CMK (cell line): ENCODE measurements around the gene ZNF567.
"Not testable (repeated sequence)": the region's sequence is repeated elsewhere in the genome, so short reads cannot be mapped to it uniquely, and the experiment has no call there.

Experiments
- DNase-seq: peaks from one replicate; pipeline ENCODE4 v3.0.0-alpha.2; 2010; ENCODE audit warnings: low read depth

ZNF567 gene

GRCh38 chr19:36687214-36688056, at the start of gene ZNF567:
Gene ZNF567 (plus strand): TSS chr19:36687612. CDS start chr19:36694868, 7,256 bp downstream.
- DNase-seq: peak; percentile 94

DNA sequence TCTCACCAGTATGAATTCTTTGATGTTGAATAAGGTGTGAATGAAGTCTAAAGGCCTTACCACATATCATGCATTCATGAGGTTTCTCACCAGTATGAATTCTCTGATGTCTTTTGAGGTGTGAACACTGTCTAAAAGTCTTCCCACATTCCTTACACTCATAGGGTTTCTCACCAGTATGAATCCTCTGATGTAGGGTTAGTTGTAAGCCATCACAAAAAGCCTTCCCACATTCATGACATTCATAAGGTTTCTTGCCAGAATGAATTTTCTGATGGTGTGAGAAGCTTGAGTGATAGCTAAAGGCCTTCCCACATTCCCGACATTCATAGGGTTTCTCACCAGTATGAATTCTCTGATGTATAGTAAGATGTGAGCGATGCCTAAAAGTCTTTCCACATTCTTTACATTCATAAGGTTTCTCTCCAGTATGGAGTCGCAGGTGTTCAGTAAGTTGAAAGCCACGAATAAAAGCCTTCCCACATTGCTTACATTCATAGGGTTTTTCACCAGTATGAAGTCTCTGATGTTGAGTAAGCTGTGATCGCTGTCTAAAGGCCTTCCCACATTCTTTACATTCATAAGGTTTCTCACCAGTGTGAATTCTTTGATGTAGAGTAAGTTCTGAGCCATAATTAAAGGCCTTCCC, 48.4 kb upstream of the ZNF567 start:
- DNase-seq: no peak

- DNase-seq: no peak
Measured at GRCh38 chr19:36646746-36647145, 40.7 kb upstream of the ZNF567 start.

GRCh38 chr19:36652958-36653357, 34.5 kb upstream of the ZNF567 start:
- DNase-seq: no peak

DNA sequence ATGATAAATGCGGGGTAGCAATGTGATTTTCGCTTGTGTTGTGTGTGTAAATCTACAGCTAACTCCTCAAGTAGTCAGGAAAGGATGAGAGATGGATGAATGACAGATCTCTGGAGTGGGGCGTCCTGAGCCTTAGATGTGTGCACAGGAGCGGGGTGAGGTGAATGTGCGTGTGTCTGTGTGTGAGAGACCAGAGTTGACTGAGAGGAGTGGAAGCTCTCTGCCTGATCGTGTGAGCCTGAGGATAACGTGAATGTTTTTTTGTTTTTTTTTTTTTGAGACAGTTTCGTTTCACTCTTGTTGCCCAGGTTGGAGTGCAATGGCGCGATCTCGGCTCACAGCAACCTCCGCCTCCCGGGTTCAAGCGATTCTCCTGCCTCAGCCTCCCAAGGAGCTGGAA, 21.6 kb upstream of the ZNF567 start:
- no peak for DNase-seq

GRCh38 chr19:36668646-36669045, 18.8 kb upstream of the ZNF567 start:
- no peak for DNase-seq

GRCh38 chr19:36672368-36672767, 15.0 kb upstream of the ZNF567 start:
- no peak for DNase-seq

- no peak for DNase-seq
Measured at GRCh38 chr19:36674201-36674600, 13.2 kb upstream of the ZNF567 start.

DNA sequence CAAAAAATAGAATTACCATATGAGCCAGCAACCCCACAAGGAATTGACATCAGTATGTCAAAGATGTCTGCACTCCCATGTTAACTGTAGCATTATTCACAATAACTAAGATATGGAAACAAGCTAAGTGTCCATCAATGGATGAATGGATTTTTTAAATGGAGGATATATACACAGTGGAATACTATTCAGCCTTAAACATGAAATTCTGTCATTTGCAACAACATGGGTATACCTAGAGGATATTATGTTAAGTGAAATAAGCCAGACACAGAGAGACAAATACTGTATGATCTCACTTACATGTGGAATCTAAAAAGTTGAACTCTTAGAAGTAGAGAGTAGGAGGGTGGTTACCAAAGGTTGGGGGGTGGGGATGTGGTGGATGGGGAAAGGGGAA, 8.0 kb upstream of the ZNF567 start:
- DNase-seq: no peak

GRCh38 chr19:36685835-36686234, 1.6 kb upstream of the ZNF567 start:
- DNase-seq: no peak

DNA sequence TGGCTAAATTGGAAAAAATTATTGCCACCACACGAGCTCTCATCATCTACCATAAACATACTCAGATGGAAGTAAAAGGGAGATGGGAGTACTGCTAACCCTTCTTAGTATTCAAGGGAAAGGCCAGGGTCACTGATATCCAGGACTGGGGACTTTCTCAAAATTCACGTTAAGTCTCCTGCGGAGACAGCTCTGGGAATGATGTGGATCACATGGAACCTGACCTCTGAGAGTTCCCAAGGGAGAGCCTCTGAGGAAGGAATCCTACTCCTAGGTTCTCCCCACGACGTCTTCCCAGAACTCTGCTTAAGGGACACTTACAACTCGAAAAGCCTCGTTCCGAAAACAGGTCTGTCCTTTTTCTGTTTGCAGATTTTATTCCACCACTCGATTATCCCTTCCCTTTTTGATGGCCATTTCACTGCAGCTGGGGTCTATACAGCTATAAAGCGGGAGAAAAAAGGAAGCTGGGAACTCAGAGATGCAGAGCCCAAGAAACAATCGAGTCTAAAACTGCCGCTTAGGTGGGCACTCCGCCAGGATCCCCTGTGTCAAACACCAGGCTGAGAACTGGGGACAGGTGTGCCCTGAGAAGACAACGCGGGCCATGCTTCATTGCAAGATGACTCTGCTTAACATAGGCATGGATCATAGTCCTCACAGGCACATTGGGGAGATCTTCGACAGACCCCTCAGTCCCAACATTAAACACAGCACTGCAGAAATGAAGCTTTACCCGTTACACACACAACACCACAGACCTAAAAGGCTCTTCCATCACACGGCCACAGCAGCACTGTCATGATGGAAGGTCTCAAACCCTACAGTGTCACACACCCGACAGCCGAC, 823 bp upstream of the ZNF567 start:
- DNase-seq: no peak

DNA sequence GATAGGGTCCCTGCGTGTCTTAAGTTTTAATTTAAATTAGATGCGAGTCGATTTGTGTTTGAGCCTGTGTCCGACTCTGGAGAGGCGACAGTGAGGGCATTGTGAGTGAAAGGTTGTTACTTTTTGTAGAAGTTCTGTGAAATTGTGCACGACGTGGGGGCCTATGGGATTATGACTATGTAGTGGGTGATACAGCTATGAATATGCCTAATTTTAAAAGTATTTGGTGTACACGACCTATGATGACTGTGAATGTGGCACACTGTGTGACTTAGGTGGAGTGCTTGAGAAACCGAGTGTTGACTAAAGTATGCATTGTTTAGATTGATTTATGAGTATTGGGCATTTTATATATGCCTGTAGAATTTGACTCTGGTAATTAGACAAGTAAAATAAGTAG, 646 bp downstream of the ZNF567 start:
- no peak for DNase-seq

GRCh38 chr19:36707134-36707533, 19.7 kb downstream of the ZNF567 start:
- DNase-seq: no peak

DNA sequence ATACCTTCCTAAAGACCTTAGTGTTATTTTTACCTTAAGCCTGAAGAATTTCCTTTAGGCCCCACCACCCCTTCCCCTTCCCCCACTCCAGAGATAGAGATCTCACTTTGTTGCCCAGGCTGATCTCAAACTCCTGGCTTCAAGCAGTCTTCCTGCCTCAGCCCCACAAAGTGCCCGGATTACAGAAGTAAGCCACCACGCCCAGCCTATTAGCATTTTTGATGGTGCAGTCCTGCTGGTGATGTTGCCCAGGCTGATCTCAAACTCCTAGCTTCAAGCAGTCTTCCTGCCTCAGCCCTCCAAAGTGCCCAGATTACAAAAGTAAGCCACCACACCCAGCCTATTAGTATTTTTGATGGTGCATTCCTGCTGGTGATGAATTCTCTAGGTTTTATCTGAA, 22.0 kb downstream of the ZNF567 start:
- no peak for DNase-seq

GRCh38 chr19:36719687-36720556, 32.5 kb downstream of the ZNF567 start:
- no peak for DNase-seq

GRCh38 chr19:36736166-36736565, 48.8 kb downstream of the ZNF567 start:
- DNase-seq: not testable (repeated sequence)

- no peak for DNase-seq
Measured at GRCh38 chr19:36745870-36746269, 58.5 kb downstream of the ZNF567 start.

- no peak for DNase-seq
Measured at GRCh38 chr19:36747750-36748149, 60.3 kb downstream of the ZNF567 start.

DNA sequence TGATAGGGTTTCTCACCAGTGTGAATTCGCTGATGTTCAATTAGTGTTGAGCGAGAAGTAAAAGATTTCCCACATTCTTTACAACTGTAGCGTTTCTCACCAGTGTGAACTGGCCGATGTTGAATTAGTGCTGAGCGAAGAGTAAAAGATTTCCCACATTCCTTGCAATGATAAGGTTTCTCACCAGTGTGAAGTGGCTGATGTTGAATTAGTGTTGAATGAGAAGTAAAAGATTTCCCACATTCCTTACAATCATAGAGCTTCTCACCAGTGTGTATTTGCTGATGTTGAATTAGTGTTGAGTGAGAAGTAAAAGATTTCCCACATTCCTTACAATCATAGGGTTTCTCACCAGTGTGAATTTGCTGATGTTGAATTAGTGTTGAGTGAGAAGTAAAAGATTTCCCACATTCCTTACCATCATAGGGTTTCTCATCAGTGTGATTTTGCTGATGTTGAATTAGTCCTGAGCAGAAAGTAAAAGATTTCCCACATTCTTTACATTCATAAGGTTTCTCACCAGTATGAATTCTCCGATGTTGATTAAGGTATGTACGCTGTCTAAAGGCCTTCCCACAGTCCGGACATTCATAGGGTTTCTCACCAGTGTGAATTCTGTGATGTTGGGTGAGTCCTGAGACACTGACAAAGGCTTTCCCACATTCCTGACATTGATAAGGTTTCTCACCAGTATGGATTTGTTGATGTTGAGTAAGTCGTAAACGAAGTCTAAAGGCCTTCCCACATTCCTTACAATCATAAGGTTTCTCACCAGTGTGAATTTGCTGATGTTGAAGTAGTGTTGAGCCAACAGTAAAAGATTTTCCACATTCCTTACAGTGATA, 61.2 kb downstream of the ZNF567 start:
- DNase-seq: no peak

- not testable (repeated sequence) for DNase-seq
Measured at GRCh38 chr19:36749613-36750012, 62.2 kb downstream of the ZNF567 start.
